MM.1S (cell line): Measurements from ENCODE around the gene TMIE.
"Not testable (repeated sequence)": the region's sequence is repeated elsewhere in the genome, so short reads cannot be mapped to it uniquely, and the experiment has no call there.

ENCODE experiments used
- DNase-seq: peaks from one replicate; pipeline ENCODE4 v3.0.0-alpha.2; 2015
- H2AFZ ChIP-seq: fragments of 300-600 bp; sonication (generic); 2 replicates; pipeline ENCODE4 v1.6.0; 2016; ENCODE audit warnings: antibody characterized with exemption, low read length
- H3F3A ChIP-seq: fragments of 300-600 bp; sonication (generic); 2 replicates; pipeline ENCODE4 v1.6.1; 2016; ENCODE audit warnings: mild to moderate bottlenecking, antibody characterized with exemption, low read length, moderate library complexity, mixed read lengths; ENCODE audit not compliant: insufficient read depth
- H3K27ac ChIP-seq: fragments of 300-600 bp; sonication (generic); 2 replicates; pipeline ENCODE4 v1.5.1; 2016; ENCODE audit warnings: mild to moderate bottlenecking, low read length
- H3K27me3 ChIP-seq: fragments of 300-600 bp; sonication (generic); replicated peaks from 2 replicates; pipeline ENCODE4 v1.6.0; 2016; ENCODE audit warnings: low read length; ENCODE audit not compliant: insufficient read depth
- H3K36me3 ChIP-seq: fragments of 300-600 bp; sonication (generic); replicated peaks from 2 replicates; pipeline ENCODE4 v1.6.1; 2016; ENCODE audit warnings: mild to moderate bottlenecking, low read length, mixed read lengths; ENCODE audit not compliant: insufficient read depth
- H3K4me1 ChIP-seq: fragments of 300-600 bp; sonication (generic); 2 replicates; pipeline ENCODE4 v1.6.1; 2016; ENCODE audit warnings: low read length, mixed read lengths
- H3K4me2 ChIP-seq: fragments of 300-600 bp; sonication (generic); 2 replicates; pipeline ENCODE4 v1.6.0; 2016; ENCODE audit warnings: low read depth, low read length
- H3K4me3 ChIP-seq: fragments of 300-600 bp; sonication (generic); 2 replicates; pipeline ENCODE4 v1.5.1; 2016; ENCODE audit warnings: low read length, mixed read lengths
- H3K79me2 ChIP-seq: fragments of 300-600 bp; sonication (generic); 2 replicates; pipeline ENCODE4 v1.6.1; 2016; ENCODE audit warnings: mixed run types, low read length, mixed read lengths
- H3K9ac ChIP-seq: fragments of 300-600 bp; sonication (generic); 2 replicates; pipeline ENCODE4 v1.6.1; 2016; ENCODE audit warnings: low read length, mixed read lengths
- H3K9me2 ChIP-seq: fragments of 300-600 bp; sonication (generic); replicated peaks from 2 replicates; pipeline ENCODE4 v1.6.1; 2016; ENCODE audit warnings: mild to moderate bottlenecking, low read length, mixed read lengths; ENCODE audit not compliant: insufficient read depth
- H3K9me3 ChIP-seq: fragments of 300-600 bp; sonication (generic); replicated peaks from 2 replicates; pipeline ENCODE4 v1.6.1; 2016; ENCODE audit warnings: mild to moderate bottlenecking, low read length, mixed read lengths; ENCODE audit not compliant: insufficient read depth
- H4K20me1 ChIP-seq: fragments of 300-600 bp; sonication (generic); 2 replicates; pipeline ENCODE4 v1.6.1; 2016; ENCODE audit warnings: mild to moderate bottlenecking, low read length, moderate library complexity, mixed read lengths; ENCODE audit not compliant: insufficient read depth
- EZH2 ChIP-seq: fragments of 300-600 bp; sonication (generic); optimal IDR thresholded peaks from 2 replicates; pipeline ENCODE3; 2017; ENCODE audit warnings: low read depth, mild to moderate bottlenecking, antibody characterized with exemption, low read length, mixed read lengths
- EZH2phosphoT487 ChIP-seq: fragments of 300-600 bp; sonication (generic); IDR thresholded peaks from 2 replicates; pipeline ENCODE4 v1.6.1; 2018; ENCODE audit warnings: antibody characterized with exemption, low read length
- TF ChIP-seq, protein P1 (sequence below): fragments of 300-600 bp; sonication (generic); IDR thresholded peaks from 2 replicates; pipeline ENCODE4 v1.5.1; 2016; ENCODE audit warnings: antibody characterized with exemption, low read length, mixed read lengths

Gene TMIE

DNA sequence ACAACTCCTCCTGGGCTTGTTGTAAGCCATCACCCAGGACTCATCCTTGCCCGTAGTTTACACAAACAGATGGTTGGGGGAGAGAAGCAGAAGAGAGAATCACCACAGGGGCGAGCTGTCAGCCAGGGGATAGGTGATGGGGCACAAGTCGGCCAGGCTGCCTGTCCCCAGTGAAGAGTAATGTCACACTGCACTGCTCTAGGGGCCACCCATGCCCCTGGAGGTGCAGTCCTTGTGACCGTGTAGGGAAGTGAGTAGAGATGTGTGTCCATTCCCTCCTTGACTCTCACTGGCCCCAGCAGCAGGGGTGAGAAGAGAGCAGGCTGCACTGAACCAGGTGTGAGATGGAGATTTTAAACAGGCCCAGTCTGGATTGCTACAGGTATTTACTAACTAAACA is 33.6 kb downstream of the TMIE start:
- H3K27me3 ChIP-seq = no peaks in the 10 kb centered on the region
- H3K4me2 ChIP-seq = no peak overlapping the region
- H3K36me3 ChIP-seq = no peaks in the 10 kb centered on the region
- no peaks in the 10 kb centered on the region for H3K79me2 ChIP-seq
- H3K9ac ChIP-seq = no peak overlapping the region
- H4K20me1 ChIP-seq = no peaks in the 10 kb centered on the region
- no peaks in the 10 kb centered on the region for H3K9me3 ChIP-seq
- TF ChIP-seq EZH2 = no peak
- TF ChIP-seq EZH2phosphoT487 = no peak
- TF ChIP-seq, protein P1, sequence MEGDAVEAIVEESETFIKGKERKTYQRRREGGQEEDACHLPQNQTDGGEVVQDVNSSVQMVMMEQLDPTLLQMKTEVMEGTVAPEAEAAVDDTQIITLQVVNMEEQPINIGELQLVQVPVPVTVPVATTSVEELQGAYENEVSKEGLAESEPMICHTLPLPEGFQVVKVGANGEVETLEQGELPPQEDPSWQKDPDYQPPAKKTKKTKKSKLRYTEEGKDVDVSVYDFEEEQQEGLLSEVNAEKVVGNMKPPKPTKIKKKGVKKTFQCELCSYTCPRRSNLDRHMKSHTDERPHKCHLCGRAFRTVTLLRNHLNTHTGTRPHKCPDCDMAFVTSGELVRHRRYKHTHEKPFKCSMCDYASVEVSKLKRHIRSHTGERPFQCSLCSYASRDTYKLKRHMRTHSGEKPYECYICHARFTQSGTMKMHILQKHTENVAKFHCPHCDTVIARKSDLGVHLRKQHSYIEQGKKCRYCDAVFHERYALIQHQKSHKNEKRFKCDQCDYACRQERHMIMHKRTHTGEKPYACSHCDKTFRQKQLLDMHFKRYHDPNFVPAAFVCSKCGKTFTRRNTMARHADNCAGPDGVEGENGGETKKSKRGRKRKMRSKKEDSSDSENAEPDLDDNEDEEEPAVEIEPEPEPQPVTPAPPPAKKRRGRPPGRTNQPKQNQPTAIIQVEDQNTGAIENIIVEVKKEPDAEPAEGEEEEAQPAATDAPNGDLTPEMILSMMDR = no peak
- no peaks in the 10 kb centered on the region for H3K4me1 ChIP-seq
- no peak overlapping the region for H3K27ac ChIP-seq
- H3K4me3 ChIP-seq = no peak overlapping the region
- no peak overlapping the region for H2AFZ ChIP-seq
- DNase-seq = no peak
- no peaks in the 10 kb centered on the region for H3F3A ChIP-seq
- H3K9me2 ChIP-seq = no peaks in the 10 kb centered on the region

DNA sequence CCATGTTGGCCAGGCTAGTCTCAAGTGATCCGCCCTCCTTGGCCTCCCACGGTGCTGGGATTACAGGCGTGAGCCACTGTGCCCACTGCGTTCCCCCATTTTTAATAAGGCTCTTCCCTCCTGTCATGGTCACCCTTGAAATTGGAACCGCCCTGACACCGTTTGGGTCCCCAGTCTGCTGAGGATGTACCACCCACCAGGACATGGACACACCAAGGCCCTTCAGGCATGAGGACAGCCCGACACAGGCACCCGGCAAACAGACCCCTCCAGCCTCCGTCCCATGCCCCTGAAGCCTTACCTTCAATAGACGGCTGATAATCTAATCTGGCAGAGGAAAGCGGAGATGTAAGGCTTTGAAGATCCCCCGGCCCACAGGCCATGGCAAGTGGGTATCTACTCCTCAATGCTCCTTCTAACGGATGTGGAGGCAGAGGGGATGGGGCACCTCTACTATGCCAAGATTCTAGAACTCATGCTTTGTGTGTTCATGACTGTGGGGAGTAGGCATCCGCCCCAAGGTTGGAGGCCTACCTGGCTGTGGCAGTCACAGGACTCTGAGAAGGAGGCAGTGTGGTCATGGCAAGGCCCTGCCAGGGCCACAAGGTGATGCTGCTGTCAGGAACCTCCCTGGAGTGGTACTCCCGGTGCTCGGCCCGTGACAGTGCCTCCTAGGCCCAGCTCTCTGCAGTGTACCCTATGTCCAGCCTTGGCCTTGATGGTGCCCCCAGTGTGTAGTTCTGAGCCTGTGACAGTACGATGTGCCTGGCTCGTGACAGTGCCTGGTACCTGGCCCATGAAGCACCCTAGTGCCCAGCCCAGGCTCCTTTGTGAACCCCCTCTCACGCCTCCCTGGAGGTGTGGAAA is 35.0 kb downstream of the TMIE start:
- Histone ChIP-seq H2AFZ (no peak overlapping the region), H3K9ac (no peak overlapping the region), H3K9me2 (no peaks in the 10 kb centered on the region), H3K4me3 (no peak overlapping the region), H3K27ac (no peak overlapping the region), H3F3A (no peaks in the 10 kb centered on the region), H3K4me2 (no peak overlapping the region), H3K36me3 (no peaks in the 10 kb centered on the region), H4K20me1 (no peaks in the 10 kb centered on the region), H3K79me2 (no peaks in the 10 kb centered on the region), H3K9me3 (no peaks in the 10 kb centered on the region), H3K27me3 (no peaks in the 10 kb centered on the region), H3K4me1 (no peaks in the 10 kb centered on the region)
- DNase-seq = no peak
- no peak for TF ChIP-seq EZH2phosphoT487
- no peak for TF ChIP-seq EZH2
- TF ChIP-seq, protein P1 = no peak

DNA sequence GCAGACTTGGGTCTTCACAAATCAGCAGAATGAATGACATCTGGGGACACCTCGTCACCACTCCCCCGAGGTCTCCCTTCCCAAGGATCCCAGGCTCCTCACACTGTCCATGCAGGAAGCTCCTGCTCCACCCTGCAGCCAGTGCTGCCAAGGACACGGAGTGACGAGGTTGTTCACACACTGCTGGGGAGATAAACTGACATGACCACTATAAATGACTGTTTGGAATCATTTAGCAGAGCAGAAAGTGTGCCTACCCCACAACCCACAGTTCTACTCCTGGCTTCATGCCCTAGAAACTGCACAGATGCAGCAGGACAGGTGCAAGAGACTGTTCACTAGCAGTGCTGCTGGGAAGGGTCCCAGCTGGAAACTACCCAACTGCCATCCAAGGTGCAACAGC is 36.1 kb downstream of the TMIE start:
- Histone ChIP-seq H3F3A (no peaks in the 10 kb centered on the region), H3K79me2 (no peaks in the 10 kb centered on the region), H3K9ac (no peak overlapping the region), H3K9me3 (no peaks in the 10 kb centered on the region), H2AFZ (no peak overlapping the region), H4K20me1 (no peaks in the 10 kb centered on the region), H3K36me3 (no peaks in the 10 kb centered on the region), H3K4me2 (no peak overlapping the region), H3K27ac (no peak overlapping the region), H3K27me3 (no peaks in the 10 kb centered on the region), H3K4me1 (no peaks in the 10 kb centered on the region), H3K4me3 (no peak overlapping the region), H3K9me2 (no peaks in the 10 kb centered on the region)
- DNase-seq = no peak
- TF ChIP-seq EZH2phosphoT487 (no peak), EZH2 (no peak)
- TF ChIP-seq, protein P1 = no peak

GRCh38 chr3:46739565-46739964 is 38.4 kb downstream of the TMIE start:
- not testable (repeated sequence) for H3K9me2 ChIP-seq, H3K4me1 ChIP-seq, H3K9ac ChIP-seq, DNase-seq, H3K36me3 ChIP-seq, H4K20me1 ChIP-seq, H3K4me3 ChIP-seq, H3K4me2 ChIP-seq, H2AFZ ChIP-seq, H3K27me3 ChIP-seq, H3K27ac ChIP-seq, H3K79me2 ChIP-seq, H3K9me3 ChIP-seq, H3F3A ChIP-seq
